Spleen (tissue), 11 donors: ENCODE results near the gene PACSIN1. TPM values are rescaled to one million over a fixed set of nuclear protein-coding genes. Genes with fewer than 3 reads are reported as not detected.

Experiments
- DNase-seq: peaks from one replicate; pipeline ENCODE4 v3.0.0-alpha.2; 2020
- H3K27ac ChIP-seq, 8 donors: fragments of 200-600 bp; sonication (generic) in 7 of 8; 1 replicate in 4 of 8; 2 replicates in 4 of 8; pipeline versions ENCODE4 v1.5.0 to v1.8.0; 2016 to 2021; ENCODE audit warnings: inconsistent platforms in 4 of 8, mild to moderate bottlenecking in 4 of 8, moderate library complexity in 1 of 8
- H3K27me3 ChIP-seq, 7 donors: fragments of 200-600 bp; sonication (generic) in 6 of 7; replicated peaks in 1 of 7; 1 replicate in 4 of 7; 2 replicates in 3 of 7; pipeline versions ENCODE4 v1.5.0 to v1.8.0; 2016 to 2021; ENCODE audit warnings: inconsistent platforms in 3 of 7, mild to moderate bottlenecking in 1 of 7
- H3K36me3 ChIP-seq, 6 donors: fragments of 200-600 bp; sonication (generic) in 5 of 6; 1 replicate in 4 of 6; 2 replicates in 2 of 6; pipeline versions ENCODE4 v1.5.0 to v1.8.0; 2016 to 2021; ENCODE audit warnings: inconsistent platforms in 2 of 6
- H3K4me1 ChIP-seq, 6 donors: fragments of 200-600 bp; sonication (generic) in 5 of 6; 1 replicate in 3 of 6; 2 replicates in 3 of 6; pipeline versions ENCODE4 v1.5.0 to v1.8.0; 2016 to 2021; ENCODE audit warnings: inconsistent platforms in 3 of 6
- H3K4me3 ChIP-seq, 8 donors: fragments of 200-600 bp; sonication (generic) in 7 of 8; 1 replicate in 4 of 8; 2 replicates in 4 of 8; pipeline versions ENCODE4 v1.5.0 to v1.8.0; 2016 to 2021; ENCODE audit warnings: inconsistent platforms in 4 of 8, mild to moderate bottlenecking in 4 of 8, moderate library complexity in 2 of 8
- H3K9me3 ChIP-seq, 8 donors: fragments of 200-600 bp; sonication (generic) in 7 of 8; 1 replicate in 4 of 8; 2 replicates in 4 of 8; pipeline versions ENCODE4 v1.5.0 to v1.8.0; 2016 to 2021; ENCODE audit warnings: inconsistent platforms in 4 of 8
- POLR2A ChIP-seq, 3 donors: fragments of 450-650 bp; IDR thresholded peaks; one replicate each; pipeline ENCODE4 v1.5.1; 2017; ENCODE audit warnings: antibody characterized with exemption in 3 of 3, mild to moderate bottlenecking in 1 of 3
- POLR2AphosphoS5 ChIP-seq, 3 donors: sonication (generic); formaldehyde crosslinking; IDR thresholded peaks; one replicate each; pipeline ENCODE4 v1.5.1; 2017; ENCODE audit warnings: antibody characterized with exemption in 3 of 3
- WGBS, 5 donors: extraction: QIAGEN DNeasy Blood & Tissue Kit in 3 of 5; methylation state at CpG; one replicate each; pipeline versions ENCODE4 v1.1.5 to v1.1.7; 2013 to 2018; 5-methylcytosine and 5-hydroxymethylcytosine counted together
- intact Hi-C: fragments of 100-400 bp; cut with DNase I; formaldehyde crosslinking; loops from one replicate; pipeline ENCODE4 v1.15.0; 2023; ENCODE audit warnings: low total_unique reads
- polyA plus RNA-seq, 3 donors: library from polyadenylated mRNA; stranded (reverse); fragments of 200-250 nt; gene quantifications; one replicate each; pipeline ENCODE4 v1.2.1, GENCODE V29; 2013
- total RNA-seq, 7 donors: library from RNA; depleted of rRNA in 3 of 7; stranded (reverse); fragments of >200 nt in 3 of 7; fragmentation: NEBNext Ultra II Directional in 4 of 7; extraction: Animal tissue kit (Norgen Biotek cat#: 25700) in 4 of 7; gene quantifications; one replicate each; pipeline versions ENCODE4 v1.1.0 to v1.2.1, GENCODE V29; 2016 to 2021
- TF ChIP-seq, protein P1 (sequence below), 11 experiments: fragments of 200-600 bp in 7 of 11; fragments of 450-650 bp in 4 of 11; sonication (generic) in 4 of 11; IDR thresholded peaks in 8 of 11; conservative IDR thresholded peaks in 3 of 11; 1 replicate in 7 of 11; 2 replicates in 4 of 11; pipeline versions ENCODE4 v1.4.0 to v1.8.0; 2016 to 2021; ENCODE audit warnings: antibody characterized with exemption in 11 of 11, inconsistent platforms in 4 of 11, mild to moderate bottlenecking in 1 of 11
- donor health status: healthy with polysubstance abuse.
- donor health status: DM: no; HTN: no; CAD: no; lungs with moderate emphysema.
- donor health status: DM: no; HTN: no; CAD: no.
- donor health status: Bipolar disorder and iron deficiency.
- donor health status: healthy.
- donor health status: DM: no; HTN: no; CAD: no.
- donor health status: DM: yes; HTN: yes; CAD: no.

PACSIN1 gene
- total and polyA plus RNA-seq, 10 donors: 0.66 to 2.8 (median 1.3) TPM

DNA sequence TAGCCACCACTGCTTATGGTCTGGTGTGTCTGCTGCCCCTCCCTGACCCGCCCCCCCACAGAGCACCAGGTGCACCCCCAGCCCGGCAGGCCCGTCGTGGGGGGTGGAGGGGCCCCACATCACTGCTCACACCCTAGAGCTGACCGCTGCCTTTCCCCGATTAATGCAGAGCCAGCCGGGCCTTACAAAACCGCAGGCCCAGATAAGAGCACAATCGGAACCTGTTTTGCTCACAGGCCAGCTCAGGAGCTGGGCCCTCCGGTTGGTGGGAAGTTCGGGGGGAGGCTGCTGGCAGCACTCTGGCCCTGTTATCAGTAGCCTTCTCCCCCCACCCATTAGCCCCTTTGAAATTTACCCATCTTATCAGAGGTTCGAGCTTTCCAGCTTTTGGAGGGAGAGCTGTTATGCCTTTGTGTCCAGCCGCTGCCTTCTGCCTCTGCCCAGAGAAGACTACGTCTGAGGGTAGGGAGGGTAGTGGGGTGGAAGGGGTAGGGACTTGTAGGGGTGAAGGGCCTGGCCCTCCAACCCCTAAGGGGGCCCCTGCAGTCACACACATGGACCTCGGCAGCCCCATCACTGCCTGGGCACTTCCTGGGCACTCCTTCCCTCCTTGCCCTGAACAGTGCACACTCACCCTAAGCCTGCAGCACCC, 97.1 kb downstream of the PACSIN1 start:
- Histone ChIP-seq H3K4me3 (no peak overlapping the region), H3K4me1 (peaks cover 0 to 7% (median 0%) of the 10 kb centered on the region in 6 donors), H3K27ac (no peak overlapping the region), H3K9me3 (peaks cover 0 to 8% (median 7%) of the 10 kb centered on the region in 8 donors), H3K36me3 (no peaks in the 10 kb centered on the region), H3K27me3 (peaks cover 0 to 12% (median 0%) of the 10 kb centered on the region in 7 donors)
- TF ChIP-seq POLR2AphosphoS5 (IDR thresholded peaks at IDR 0.05) (no peak), POLR2A (IDR thresholded peaks at IDR 0.05) (no peak)
- TF ChIP-seq, protein P1, sequence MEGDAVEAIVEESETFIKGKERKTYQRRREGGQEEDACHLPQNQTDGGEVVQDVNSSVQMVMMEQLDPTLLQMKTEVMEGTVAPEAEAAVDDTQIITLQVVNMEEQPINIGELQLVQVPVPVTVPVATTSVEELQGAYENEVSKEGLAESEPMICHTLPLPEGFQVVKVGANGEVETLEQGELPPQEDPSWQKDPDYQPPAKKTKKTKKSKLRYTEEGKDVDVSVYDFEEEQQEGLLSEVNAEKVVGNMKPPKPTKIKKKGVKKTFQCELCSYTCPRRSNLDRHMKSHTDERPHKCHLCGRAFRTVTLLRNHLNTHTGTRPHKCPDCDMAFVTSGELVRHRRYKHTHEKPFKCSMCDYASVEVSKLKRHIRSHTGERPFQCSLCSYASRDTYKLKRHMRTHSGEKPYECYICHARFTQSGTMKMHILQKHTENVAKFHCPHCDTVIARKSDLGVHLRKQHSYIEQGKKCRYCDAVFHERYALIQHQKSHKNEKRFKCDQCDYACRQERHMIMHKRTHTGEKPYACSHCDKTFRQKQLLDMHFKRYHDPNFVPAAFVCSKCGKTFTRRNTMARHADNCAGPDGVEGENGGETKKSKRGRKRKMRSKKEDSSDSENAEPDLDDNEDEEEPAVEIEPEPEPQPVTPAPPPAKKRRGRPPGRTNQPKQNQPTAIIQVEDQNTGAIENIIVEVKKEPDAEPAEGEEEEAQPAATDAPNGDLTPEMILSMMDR (IDR thresholded peaks at IDR 0.05 in 8 of 11, conservative IDR thresholded peaks at IDR 0.05 in 3 of 11): no peak
- WGBS, 5 donors: 80 to 89% (median 87%) methylated on average over 11 to 15 of the region's 15 CpGs
- intact Hi-C loops: no loop called here
- DNase-seq: no peak

DNA sequence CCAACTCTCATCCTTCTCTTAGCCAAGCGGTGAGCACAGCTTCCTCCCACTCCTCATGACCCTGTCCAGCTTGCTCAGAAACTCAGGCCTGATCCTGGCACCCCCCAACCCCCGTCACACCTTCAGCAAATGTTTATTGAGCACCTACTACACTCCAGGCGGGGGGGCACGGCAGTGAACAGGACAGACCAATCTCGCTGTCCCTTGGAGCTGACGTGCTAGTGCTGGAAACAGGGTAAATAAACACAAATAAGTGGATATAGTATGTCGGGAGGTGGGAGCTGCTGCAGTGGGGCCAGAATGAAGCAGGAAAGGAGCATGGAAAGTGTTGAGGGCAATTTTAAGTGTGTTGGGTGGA, 97.6 kb downstream of the PACSIN1 start:
- intact Hi-C loops: no loop called here
- TF ChIP-seq POLR2A (IDR thresholded peaks at IDR 0.05): no peak
- TF ChIP-seq, protein P1 (IDR thresholded peaks at IDR 0.05 in 8 of 11, conservative IDR thresholded peaks at IDR 0.05 in 3 of 11): no peak
- no peak for TF ChIP-seq POLR2AphosphoS5 (IDR thresholded peaks at IDR 0.05)

DNA sequence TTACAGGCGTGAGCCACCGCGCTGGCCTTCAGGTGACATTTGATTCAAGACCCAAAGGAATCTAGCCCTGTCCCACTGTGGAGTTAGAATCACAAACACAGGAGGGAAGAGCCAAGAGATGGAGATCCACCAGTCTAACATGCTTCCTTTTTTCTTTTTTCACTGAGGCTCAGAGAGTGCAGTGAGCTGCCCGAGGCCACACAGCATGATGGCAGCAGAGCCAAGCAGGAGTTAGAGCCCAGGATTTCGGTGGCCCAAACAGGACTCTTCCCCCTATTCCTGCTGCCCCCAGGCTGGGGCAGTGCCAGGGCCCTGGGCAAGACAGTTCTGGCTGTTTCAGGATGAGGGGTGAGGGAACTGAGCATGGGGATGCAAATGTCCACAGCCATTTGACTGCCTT, 98.3 kb downstream of the PACSIN1 start:
- H3K4me3 ChIP-seq: no peak overlapping the region
- no peak for TF ChIP-seq POLR2AphosphoS5 (IDR thresholded peaks at IDR 0.05)
- TF ChIP-seq, protein P1 (IDR thresholded peaks at IDR 0.05 in 8 of 11, conservative IDR thresholded peaks at IDR 0.05 in 3 of 11): no peak
- peaks cover 0 to 24% (median 0%) of the 10 kb centered on the region in 7 donors for H3K27me3 ChIP-seq
- H3K4me1 ChIP-seq: peaks cover 0 to 7% (median 0%) of the 10 kb centered on the region in 6 donors
- H3K9me3 ChIP-seq: no peaks in the 10 kb centered on the region
- intact Hi-C loops: no loop called here
- DNase-seq: no peak
- 84 to 96% (median 92%) methylated on average over 5 of the region's 5 CpGs for WGBS, 5 donors
- H3K27ac ChIP-seq: no peak overlapping the region
- no peaks in the 10 kb centered on the region for H3K36me3 ChIP-seq

More for the DNA sequence above, 97.6 kb downstream of the PACSIN1 start:
- Histone ChIP-seq H3K36me3 (no peaks in the 10 kb centered on the region), H3K27me3 (peaks cover 0 to 17% (median 0%) of the 10 kb centered on the region in 7 donors), H3K4me1 (peaks cover 0 to 7% (median 0%) of the 10 kb centered on the region in 6 donors), H3K4me3 (no peak overlapping the region), H3K9me3 (peaks cover 0 to 3% (median 2%) of the 10 kb centered on the region in 8 donors), H3K27ac (no peak overlapping the region)
- 73 to 87% (median 78%) methylated on average over 7 of the region's 7 CpGs for WGBS, 5 donors
- no peak for DNase-seq

DNA sequence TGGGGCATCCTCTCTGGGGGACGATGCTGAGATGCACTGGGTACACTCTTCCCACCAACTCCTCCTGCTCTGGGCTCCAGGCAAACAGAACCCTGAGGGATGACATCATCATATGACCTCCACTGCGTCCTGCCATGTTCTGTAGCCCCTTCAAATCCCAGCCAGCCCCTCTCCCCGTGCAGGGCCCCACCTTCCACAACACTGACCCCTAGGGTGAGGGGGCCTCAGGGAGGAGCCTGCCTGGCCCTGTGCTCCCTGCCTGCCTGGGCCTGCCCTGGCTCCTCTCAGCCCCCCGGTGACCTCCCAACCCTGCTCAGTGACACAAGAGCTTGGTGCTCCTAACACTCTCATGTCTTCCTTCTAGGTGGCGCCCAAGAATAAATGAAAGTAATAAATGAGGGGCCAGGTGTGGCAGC, 99.9 kb downstream of the PACSIN1 start:
- H3K27me3 ChIP-seq: peaks cover 0 to 34% (median 0%) of the 10 kb centered on the region in 7 donors
- TF ChIP-seq POLR2A (IDR thresholded peaks at IDR 0.05): no peak
- no peak for TF ChIP-seq POLR2AphosphoS5 (IDR thresholded peaks at IDR 0.05)
- TF ChIP-seq, protein P1 (IDR thresholded peaks at IDR 0.05 in 8 of 11, conservative IDR thresholded peaks at IDR 0.05 in 3 of 11): no peak
- intact Hi-C loops: no loop called here

More for the DNA sequence above, 99.9 kb downstream of the PACSIN1 start:
- H3K4me3 ChIP-seq: no peak overlapping the region
- WGBS, 5 donors: 66 to 73% (median 68%) methylated on average over 5 of the region's 5 CpGs
- DNase-seq: no peak
- peaks cover 0 to 3% (median 0%) of the 10 kb centered on the region in 6 donors for H3K4me1 ChIP-seq
- H3K36me3 ChIP-seq: no peaks in the 10 kb centered on the region
- no peak overlapping the region for H3K27ac ChIP-seq
- H3K9me3 ChIP-seq: no peaks in the 10 kb centered on the region
